ENCODE data around the gene IGSF9.

IGSF9 gene

DNA sequence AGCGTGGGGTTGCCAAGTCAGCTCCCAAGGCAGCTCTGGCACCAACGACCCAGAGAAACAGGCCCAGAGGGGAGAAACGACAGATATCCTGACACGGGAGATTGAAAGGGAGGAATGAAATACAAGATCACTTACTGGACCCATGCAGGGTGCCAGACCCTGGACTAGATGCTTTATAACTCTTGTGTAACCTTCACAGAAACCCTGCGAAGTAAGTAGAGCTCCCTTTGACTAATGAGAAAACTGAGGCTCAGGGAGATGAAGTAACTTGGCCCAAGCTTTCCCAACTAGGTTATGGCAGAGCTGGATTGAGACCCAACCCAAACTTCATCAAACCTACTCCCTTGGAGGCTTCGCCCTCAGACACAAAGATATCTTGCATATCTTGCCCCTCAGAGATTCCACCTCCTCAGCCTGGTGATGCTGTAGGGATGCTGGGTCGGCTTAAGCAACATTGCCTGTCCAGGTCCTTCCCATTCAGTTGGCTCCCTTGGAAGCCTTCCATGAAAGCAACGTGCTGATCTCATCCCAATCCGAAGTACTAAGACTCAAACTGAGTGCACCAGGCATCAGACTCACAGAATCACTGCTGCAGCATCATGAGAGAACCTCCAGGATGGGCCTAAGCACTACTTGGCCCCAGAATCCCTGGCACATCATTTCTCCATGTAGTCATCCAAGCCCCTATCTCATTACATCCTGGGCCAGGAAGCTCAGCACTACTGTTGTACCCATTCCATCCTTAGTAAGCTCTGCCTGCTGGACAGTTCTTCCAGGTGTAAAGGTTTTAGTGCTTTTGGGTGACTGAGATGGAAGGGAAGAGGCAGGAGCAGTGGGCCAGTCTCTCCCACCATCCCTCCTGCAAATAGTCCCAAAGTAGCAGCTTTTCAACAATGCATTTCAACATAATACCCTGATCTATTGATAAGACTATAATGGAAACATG is 1.1 kb upstream of the IGSF9 start:
- DNase-seq (ENCODE audit: low read depth): no peak

DNA sequence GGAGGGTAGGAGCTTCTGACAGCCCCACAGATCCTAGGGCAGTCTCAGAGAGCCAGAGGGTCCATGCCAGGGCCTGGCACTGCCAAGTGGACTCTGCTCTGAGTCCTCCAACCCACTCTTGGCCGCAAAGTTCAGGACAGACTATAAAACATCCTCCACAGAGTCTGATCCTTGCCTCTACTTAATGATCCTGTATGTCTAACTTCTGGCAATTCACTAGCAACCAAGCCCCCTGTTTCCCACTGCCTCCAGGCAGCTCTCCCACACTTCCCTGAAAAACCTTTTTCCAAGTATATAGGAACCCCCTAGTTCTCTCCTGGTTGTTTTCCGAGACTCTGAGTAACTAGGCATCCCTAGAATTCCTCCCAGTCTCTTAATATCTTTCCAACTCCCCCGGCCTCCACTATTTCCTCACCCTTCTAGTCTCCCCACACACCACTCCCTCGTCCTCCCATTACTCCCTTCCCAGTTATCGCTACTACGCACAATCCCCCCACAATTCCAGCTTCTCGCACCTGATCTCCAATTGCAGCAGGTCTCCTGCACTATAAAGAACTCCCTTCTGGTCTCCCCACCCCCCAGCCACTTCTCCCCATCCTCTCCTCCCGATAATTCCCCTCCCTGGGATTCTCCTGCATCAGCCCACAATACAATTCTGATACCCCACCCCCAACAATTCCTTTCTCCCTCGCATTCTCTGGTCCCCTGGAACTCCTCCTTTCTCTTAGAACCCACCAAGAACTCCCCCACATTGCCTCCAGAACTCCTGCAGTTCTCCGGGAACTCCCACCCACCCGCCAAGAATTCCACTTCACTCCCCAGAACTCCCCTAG is 574 bp downstream of the IGSF9 start:
- no peak for DNase-seq (ENCODE audit: low read depth)

- no peak for DNase-seq (ENCODE audit: low read depth)
Measured at GRCh38 chr1:159943908-159944622, 1.3 kb downstream of the IGSF9 start.

DNA sequence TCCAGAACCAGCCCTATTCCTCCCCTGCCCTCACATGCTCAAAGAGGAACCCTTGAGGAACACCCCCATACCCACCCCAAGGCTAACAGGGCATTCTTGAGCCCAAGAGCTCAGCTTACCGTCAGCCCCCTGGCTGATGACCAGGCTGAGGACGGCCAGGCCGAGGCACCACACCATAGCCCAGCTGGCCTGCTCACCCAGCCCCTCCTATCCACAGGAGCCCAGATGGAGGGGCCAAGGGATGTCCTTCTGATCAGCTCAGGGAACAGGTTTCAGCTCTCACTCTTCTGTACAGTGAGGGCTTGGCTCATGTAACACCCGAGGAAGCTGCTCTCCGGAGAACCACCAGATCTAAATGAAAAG is 2.2 kb downstream of the IGSF9 start:
- DNase-seq (ENCODE audit: low read depth): no peak

- no peak for DNase-seq (ENCODE audit: low read depth)
Measured at GRCh38 chr1:159942632-159943277, 2.7 kb downstream of the IGSF9 start.

- no peak for DNase-seq (ENCODE audit: low read depth)
Measured at GRCh38 chr1:159941591-159942560, 3.5 kb downstream of the IGSF9 start.

GRCh38 chr1:159941141-159941540 is 4.3 kb downstream of the IGSF9 start:
- no peak for DNase-seq (ENCODE audit: low read depth)

- DNase-seq (ENCODE audit: low read depth): no peak
Measured at GRCh38 chr1:159940006-159940620, 5.3 kb downstream of the IGSF9 start.

DNA sequence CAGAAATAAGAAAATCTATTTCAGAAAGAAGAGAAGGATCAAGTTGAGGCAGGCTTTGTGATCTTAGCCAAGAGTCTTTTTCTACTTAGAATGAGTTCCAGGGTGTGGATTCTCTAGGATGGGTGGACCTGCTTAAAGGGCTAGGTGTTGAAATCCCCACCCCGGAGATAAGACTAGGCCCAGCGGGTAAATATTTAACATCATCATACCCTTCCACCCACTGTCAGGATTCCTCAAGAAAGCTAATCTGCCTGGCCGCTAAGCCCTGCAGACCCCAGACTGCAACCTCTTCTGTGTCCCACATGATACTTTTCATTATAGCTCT is 5.8 kb downstream of the IGSF9 start:
- DNase-seq (ENCODE audit: low read depth): no peak

GRCh38 chr1:159938905-159939677 is 6.3 kb downstream of the IGSF9 start:
- no peak for DNase-seq (ENCODE audit: low read depth)

- no peak for DNase-seq (ENCODE audit: low read depth)
Measured at GRCh38 chr1:159938211-159938852, 7.1 kb downstream of the IGSF9 start.

DNA sequence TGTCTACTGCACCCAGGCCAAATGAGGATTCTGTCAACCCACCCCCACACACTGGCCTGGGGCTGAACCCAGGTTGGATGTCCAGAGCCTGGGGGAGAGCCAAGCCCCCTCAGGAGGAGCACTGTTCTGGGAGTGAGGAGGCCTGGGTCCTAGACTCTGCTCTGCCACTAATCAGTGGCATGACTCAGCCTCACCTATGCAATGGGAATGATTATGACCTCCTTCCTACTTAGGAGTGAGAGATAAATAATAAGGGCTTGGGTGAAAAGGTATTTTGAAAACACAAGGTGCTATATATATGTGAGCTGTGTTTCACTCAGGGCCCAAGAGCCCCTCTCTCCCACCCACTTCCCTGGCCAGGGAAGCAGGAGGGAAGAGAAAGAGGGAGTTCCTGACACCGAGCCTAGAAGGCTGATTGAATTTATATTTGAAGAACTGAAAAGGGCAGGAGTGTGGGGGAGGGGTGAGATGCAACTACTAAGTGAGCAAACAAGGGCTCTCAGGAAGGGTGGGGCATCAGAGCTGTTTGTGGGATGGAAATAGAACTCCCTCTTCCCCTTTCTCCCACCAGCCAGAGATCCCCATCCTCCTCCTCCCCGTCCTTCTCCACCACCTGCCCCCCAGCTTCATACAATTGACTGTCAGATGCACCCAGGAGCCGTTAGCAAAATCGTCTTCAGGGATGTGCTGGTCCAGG is 8.2 kb downstream of the IGSF9 start:
- no peak for DNase-seq (ENCODE audit: low read depth)

GRCh38 chr1:159936273-159936904 is 9.0 kb downstream of the IGSF9 start:
- no peak for DNase-seq (ENCODE audit: low read depth)

DNA sequence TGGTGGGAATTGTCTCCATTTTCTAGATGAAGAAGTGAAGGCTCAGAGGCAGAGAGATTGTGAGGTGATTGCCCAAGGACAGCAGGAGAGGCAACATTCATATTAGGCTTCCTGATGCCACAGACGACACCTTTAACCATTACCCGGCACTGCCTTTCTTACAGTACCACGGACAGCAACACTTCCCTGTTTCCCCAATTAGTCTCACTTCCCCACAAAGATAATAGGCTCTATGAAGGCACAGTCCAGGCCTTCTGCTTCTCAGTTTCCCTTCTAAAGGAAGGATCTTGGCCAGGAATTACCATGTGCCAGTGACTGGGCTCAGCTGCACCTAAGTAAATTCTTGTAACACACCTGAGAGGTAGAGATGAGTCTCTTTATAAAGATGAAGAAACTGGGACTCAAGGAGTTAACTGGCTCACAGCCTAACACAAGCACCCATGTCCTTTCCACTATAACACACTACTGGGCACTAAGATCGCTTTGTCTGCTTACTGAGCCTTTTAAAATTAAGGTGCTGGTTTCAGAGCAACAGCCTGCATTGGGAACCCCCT is 9.6 kb downstream of the IGSF9 start:
- DNase-seq (ENCODE audit: low read depth): no peak

- no peak for DNase-seq (ENCODE audit: low read depth)
Measured at GRCh38 chr1:159935305-159935704, 10.1 kb downstream of the IGSF9 start.

- no peak for DNase-seq (ENCODE audit: low read depth)
Measured at GRCh38 chr1:159934136-159935039, 11.0 kb downstream of the IGSF9 start.

GRCh38 chr1:159933347-159933746 is 12.1 kb downstream of the IGSF9 start:
- DNase-seq (ENCODE audit: low read depth): no peak
